Gastroesophageal sphincter (tissue), 4 donors: ENCODE data around the gene MTRR. TPM values are rescaled to one million over a fixed set of nuclear protein-coding genes. Genes with fewer than 3 reads are reported as not detected.

Experiments used
- ATAC-seq: fragments of 150-250 bp; one replicate; pipeline ENCODE4 v1.9.1; 2016; ENCODE audit warnings: mild to moderate bottlenecking, moderate library complexity
- H3K27ac ChIP-seq, 4 donors: fragments of 200-600 bp; sonication (generic) in 3 of 4; 1 replicate in 3 of 4; 2 replicates in 1 of 4; pipeline ENCODE4 v1.5.1; 2016 to 2019
- H3K27me3 ChIP-seq: fragments of 200-600 bp; sonication (generic); one replicate; pipeline ENCODE4 v1.5.1; 2019
- H3K36me3 ChIP-seq, 2 donors: fragments of 200-600 bp; sonication (generic); one replicate each; pipeline ENCODE4 v1.5.1; 2019; ENCODE audit warnings: control low read depth in 1 of 2
- H3K4me1 ChIP-seq, 3 donors: fragments of 200-600 bp; sonication (generic); 1 replicate in 2 of 3; 2 replicates in 1 of 3; pipeline ENCODE4 v1.5.1; 2016 to 2019; ENCODE audit warnings: control low read depth in 2 of 3
- H3K4me3 ChIP-seq, 2 donors: fragments of 200-600 bp; sonication (generic); one replicate each; pipeline ENCODE4 v1.5.1; 2019; ENCODE audit warnings: mild to moderate bottlenecking in 1 of 2, moderate library complexity in 1 of 2
- H3K9me3 ChIP-seq, 3 donors: fragments of 200-600 bp; sonication (generic); one replicate each; pipeline ENCODE4 v1.5.1; 2017 to 2019; ENCODE audit warnings: control low read depth in 2 of 3
- EP300 ChIP-seq: sonication (generic); formaldehyde crosslinking; IDR thresholded peaks from one replicate; pipeline ENCODE4 v1.6.1; 2017; ENCODE audit warnings: antibody characterized with exemption, mild to moderate bottlenecking
- POLR2A ChIP-seq, 2 donors: fragments of 450-650 bp; IDR thresholded peaks; one replicate each; pipeline ENCODE4 v1.6.1; 2017; ENCODE audit warnings: antibody characterized with exemption in 2 of 2, mild to moderate bottlenecking in 2 of 2, moderate library complexity in 1 of 2
- POLR2AphosphoS5 ChIP-seq: sonication (generic); formaldehyde crosslinking; IDR thresholded peaks from one replicate; pipeline ENCODE4 v1.6.1; 2017; ENCODE audit warnings: antibody characterized with exemption
- WGBS, 2 donors: methylation state at CpG; one replicate each; pipeline ENCODE4 v1.1.5; 2018; ENCODE audit warnings: low coverage in 1 of 2; 5-methylcytosine and 5-hydroxymethylcytosine counted together
- total RNA-seq, 4 donors: library from RNA; depleted of rRNA; stranded (reverse); fragments of >200 nt; gene quantifications; one replicate each; pipeline ENCODE4 v1.1.0, GENCODE V29; 2016
- TF ChIP-seq, protein P1 (sequence below), 4 experiments: fragments of 200-600 bp in 2 of 4; fragments of 450-650 bp in 2 of 4; sonication (generic) in 1 of 4; IDR thresholded peaks; one replicate each; pipeline ENCODE4 v1.5.1; 2017 to 2019; ENCODE audit warnings: antibody characterized with exemption in 4 of 4, mild to moderate bottlenecking in 2 of 4, moderate library complexity in 2 of 4

Gene MTRR
- total RNA-seq, 4 donors from 2014 or later: 29.3 to 44.0 (median 35.5) TPM

DNA sequence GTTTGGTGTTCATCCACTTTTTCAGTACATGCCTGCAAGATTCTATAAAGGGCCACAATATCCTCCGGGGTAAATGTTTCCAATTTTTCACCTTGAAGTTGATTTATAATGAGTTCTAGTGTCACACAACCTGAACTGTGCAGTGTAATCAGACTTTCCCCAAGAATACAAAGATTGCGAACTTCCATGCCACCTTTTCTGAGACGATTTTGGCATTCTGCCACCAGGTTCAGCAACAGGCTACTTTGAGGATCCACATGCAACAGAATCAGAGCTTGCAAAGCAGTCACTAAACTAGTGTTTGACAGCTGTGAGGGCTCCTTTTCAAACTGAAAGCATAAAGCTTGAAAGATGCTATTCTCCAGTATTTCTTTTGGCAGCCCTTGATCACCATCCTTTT lies 1.7 kb upstream of the MTRR start:
- 76 to 80% methylated on average over 3 of the region's 3 CpGs for WGBS, 2 donors
- no peaks in the 10 kb centered on the region for H3K9me3 ChIP-seq
- no peaks in the 10 kb centered on the region for H3K27me3 ChIP-seq
- peaks cover 11 to 40% (median 13%) of the 10 kb centered on the region in 3 donors for H3K4me1 ChIP-seq
- H3K4me3 ChIP-seq: no peak overlapping the region
- H3K36me3 ChIP-seq: peaks cover 0 to 32% of the 10 kb centered on the region in 2 donors
- no peak overlapping the region for H3K27ac ChIP-seq
- ATAC-seq: no peak
- TF ChIP-seq POLR2AphosphoS5 (no peak), POLR2A (IDR thresholded peaks at IDR 0.05) (no peak), EP300 (no peak)
- TF ChIP-seq, protein P1, sequence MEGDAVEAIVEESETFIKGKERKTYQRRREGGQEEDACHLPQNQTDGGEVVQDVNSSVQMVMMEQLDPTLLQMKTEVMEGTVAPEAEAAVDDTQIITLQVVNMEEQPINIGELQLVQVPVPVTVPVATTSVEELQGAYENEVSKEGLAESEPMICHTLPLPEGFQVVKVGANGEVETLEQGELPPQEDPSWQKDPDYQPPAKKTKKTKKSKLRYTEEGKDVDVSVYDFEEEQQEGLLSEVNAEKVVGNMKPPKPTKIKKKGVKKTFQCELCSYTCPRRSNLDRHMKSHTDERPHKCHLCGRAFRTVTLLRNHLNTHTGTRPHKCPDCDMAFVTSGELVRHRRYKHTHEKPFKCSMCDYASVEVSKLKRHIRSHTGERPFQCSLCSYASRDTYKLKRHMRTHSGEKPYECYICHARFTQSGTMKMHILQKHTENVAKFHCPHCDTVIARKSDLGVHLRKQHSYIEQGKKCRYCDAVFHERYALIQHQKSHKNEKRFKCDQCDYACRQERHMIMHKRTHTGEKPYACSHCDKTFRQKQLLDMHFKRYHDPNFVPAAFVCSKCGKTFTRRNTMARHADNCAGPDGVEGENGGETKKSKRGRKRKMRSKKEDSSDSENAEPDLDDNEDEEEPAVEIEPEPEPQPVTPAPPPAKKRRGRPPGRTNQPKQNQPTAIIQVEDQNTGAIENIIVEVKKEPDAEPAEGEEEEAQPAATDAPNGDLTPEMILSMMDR (IDR thresholded peaks at IDR 0.05): no peak

DNA sequence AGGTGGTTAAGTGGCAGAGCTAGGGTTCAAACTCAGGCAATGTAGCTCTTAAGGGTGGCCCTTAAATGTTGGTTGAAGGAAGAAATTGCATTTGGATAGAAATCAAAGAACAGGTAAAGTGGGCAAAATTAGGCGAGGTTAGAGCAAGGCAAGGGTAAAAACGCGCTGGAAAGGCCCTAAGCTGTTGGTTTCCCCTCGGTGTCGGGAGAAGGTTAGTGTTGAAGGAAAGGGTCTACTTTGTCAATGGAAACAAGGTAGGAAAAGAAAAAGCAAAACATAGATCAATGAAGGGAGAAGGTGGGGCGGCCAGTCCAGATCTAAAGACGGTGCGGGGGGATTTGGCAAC lies 548 bp upstream of the MTRR start:
- no peak for TF ChIP-seq POLR2AphosphoS5
- no peak for TF ChIP-seq POLR2A (IDR thresholded peaks at IDR 0.05)
- ATAC-seq: peak; percentile 19

DNA sequence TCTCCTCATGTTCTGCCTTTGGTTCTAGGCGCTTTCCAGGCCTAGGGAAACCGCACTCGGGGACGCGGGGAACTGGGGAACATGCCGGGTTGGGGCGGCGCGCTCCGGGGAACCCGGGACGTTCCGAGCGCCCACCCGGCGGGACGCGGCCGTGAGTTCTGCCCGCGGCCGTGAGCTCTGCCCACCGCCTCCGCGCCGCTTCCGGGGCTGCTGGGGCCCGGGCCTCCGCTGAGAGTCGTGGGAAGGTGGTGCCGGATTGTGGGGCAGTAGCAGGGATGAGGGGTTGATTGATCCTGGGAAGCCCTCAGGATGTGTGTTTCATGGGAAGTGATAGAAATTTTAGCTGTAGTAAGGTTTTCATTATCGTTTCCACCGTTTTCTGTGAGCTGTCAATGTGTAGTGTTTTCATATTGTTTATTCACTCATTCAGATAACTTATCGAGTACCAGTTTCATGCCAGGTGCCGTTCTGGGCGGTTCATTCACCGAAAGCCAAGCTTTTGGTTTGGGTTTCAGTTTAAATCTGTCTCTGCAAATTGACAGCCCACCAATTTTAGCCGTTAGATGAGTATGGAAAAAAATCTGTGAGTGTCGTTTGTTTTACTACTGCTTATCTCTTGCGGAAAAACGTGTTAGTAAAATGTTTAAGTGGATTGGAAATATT lies 657 bp downstream of the MTRR start:
- ATAC-seq: peak; percentile 50
- H3K4me3 ChIP-seq: peak overlapping the region; percentile 76 to 90
- H3K9me3 ChIP-seq: no peaks in the 10 kb centered on the region
- peaks cover 0 to 15% of the 10 kb centered on the region in 2 donors for H3K36me3 ChIP-seq
- H3K27me3 ChIP-seq: no peaks in the 10 kb centered on the region
- peak overlapping the region; percentile 30 to 90 (median 88) for H3K27ac ChIP-seq
- TF ChIP-seq POLR2A (IDR thresholded peaks at IDR 0.05) (no peak), POLR2AphosphoS5 (no peak), EP300 (no peak)
- TF ChIP-seq, protein P1 (IDR thresholded peaks at IDR 0.05): no peak
- peaks cover 11 to 45% (median 13%) of the 10 kb centered on the region in 3 donors for H3K4me1 ChIP-seq
- WGBS, 2 donors: 2 to 5% methylated on average over 10 to 17 of the region's 41 CpGs

More for the DNA sequence above, 548 bp upstream of the MTRR start:
- Histone ChIP-seq H3K27me3 (no peaks in the 10 kb centered on the region), H3K36me3 (peaks cover 0 to 20% of the 10 kb centered on the region in 2 donors), H3K4me1 (peaks cover 11 to 45% (median 13%) of the 10 kb centered on the region in 3 donors), H3K9me3 (no peaks in the 10 kb centered on the region), H3K27ac (peak overlapping the region; percentile 14 to 90 (median 88)), H3K4me3 (peak overlapping the region; percentile 76 to 90)
- WGBS, 2 donors: 0 to 1% methylated on average over 6 to 8 of the region's 8 CpGs

DNA sequence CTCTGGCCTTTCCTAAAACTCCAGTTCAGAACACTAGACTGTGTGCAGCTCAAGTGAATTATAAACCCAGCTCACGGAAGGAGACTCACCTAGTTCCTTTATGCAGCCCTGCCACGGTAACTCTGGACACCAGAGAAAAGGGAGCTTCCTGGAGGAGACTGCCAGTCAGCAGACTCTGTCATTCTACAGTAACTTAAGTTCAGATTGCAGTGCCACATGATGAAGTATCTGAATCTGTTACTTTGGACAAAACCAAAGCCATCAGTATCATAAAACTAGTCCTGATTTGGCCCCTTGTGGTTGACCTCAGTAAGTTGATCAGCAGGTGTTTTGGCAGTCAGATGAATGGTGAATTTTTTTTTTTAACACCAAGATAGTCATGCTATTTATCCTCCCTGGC lies 2.7 kb downstream of the MTRR start:
- H3K4me3 ChIP-seq: no peak overlapping the region
- H3K4me1 ChIP-seq: peaks cover 11 to 45% (median 13%) of the 10 kb centered on the region in 3 donors
- H3K27me3 ChIP-seq: no peaks in the 10 kb centered on the region
- no peak for TF ChIP-seq POLR2A (IDR thresholded peaks at IDR 0.05)
- no peak for TF ChIP-seq POLR2AphosphoS5
- TF ChIP-seq, protein P1 (IDR thresholded peaks at IDR 0.05): no peak
- no peak for TF ChIP-seq EP300
- H3K9me3 ChIP-seq: no peaks in the 10 kb centered on the region
- peaks cover 3 to 23% of the 10 kb centered on the region in 2 donors for H3K36me3 ChIP-seq
- H3K27ac ChIP-seq: no peak overlapping the region
- ATAC-seq: no peak
- 69 to 82% methylated on average over 2 of the region's 2 CpGs for WGBS, 2 donors

DNA sequence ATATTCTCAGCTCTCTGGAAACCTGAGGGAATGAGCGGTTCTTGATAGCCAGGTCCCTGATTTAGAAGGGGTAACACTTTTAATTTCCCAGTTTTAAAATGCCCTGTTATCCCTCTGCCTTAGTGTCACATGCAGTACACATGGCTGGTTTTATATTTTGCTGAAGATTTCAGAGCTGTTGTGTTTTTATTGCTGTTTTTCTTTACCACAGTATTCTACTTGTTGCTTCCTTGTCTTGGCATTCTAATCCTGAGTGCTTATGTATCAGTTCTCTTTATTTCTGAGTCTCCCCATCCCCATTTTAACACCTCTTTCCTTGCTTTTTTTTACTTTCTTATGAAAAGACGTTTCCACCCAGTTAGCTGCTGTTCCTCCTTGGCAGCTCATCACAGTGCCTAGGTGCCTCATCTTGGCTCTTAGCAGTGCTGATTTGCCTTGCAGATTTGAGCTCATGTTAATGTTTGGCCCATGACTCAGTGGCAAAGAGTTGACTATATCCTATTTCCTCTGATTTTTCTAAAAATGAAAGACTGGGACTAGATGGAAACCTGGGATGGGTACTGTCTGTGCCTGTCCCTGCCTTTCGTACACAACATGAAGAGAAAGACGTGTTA lies 3.7 kb downstream of the MTRR start:
- no peak for ATAC-seq
- H3K27ac ChIP-seq: no peak overlapping the region
- H3K4me1 ChIP-seq: peaks cover 9 to 40% (median 11%) of the 10 kb centered on the region in 3 donors
- 60 to 80% methylated on average over 3 of the region's 4 CpGs for WGBS, 2 donors
- H3K4me3 ChIP-seq: no peak overlapping the region
- no peaks in the 10 kb centered on the region for H3K27me3 ChIP-seq
- H3K36me3 ChIP-seq: peaks cover 8 to 33% of the 10 kb centered on the region in 2 donors
- no peaks in the 10 kb centered on the region for H3K9me3 ChIP-seq
- TF ChIP-seq EP300 (no peak), POLR2AphosphoS5 (no peak), POLR2A (IDR thresholded peaks at IDR 0.05) (no peak)
- TF ChIP-seq, protein P1 (IDR thresholded peaks at IDR 0.05): no peak
